Measurements from ENCODE around the gene TUBB.
"Not testable (repeated sequence)": the region's sequence is repeated elsewhere in the genome, so short reads cannot be mapped to it uniquely, and the experiment has no call there.

The TUBB gene

GRCh38 chr6:30716879-30717128 is 3.3 kb upstream of the TUBB start (continued):
- TF ChIP-seq TSHZ2 (CRISPR knock-in tag; IDR thresholded peaks at IDR 0.05) (no peak), ZC3H10 (CRISPR knock-in tag; IDR thresholded peaks at IDR 0.05) (no peak), ARNTL (CRISPR knock-in tag; IDR thresholded peaks at IDR 0.05; ENCODE audit: borderline replicate concordance, low read depth) (no peak)

DNA sequence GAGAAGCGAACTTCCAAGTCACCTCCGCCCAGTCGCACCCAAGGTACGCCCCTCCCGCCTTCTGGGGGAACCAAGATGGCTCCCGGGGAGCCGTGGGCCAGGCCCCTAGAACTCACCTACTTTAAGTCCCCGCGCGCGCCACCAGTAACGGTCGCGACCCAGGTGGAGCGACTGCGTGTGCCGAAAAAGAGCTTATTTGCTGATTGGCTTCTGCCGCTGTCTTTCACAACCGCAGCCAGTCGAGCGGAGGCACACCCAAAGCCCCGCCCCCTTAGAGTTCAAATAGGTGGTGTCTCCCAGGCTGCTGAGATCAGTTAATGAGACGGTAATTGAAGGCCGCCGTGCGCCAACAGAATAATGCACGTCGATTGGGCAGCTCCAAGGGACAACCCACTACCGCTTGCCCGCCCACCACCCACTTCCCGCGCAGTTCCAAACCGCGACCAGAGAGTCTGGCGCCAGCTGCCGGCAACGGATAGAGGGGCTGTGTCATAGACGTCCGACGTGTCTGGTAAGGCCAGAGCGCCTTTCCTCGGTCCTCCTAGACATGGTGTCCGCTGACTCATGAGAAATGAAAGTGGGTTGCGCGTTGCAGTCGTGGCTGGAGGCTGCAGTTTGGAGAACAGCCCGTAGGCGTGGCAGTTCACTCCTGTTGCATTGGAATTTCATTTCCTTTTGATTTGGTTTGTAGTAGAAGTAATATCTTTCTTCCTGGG is 2.9 kb upstream of the TUBB start, which contains the start of gene MDC1:
Gene MDC1 (minus strand): TSS at position 153 of the 716 bp plus-strand sequence. CDS start 2,106 bp downstream, outside the sequence.
- TF ChIP-seq GLIS3 (CRISPR knock-in tag; IDR thresholded peaks at IDR 0.05), result no peak
- 0 out of 2 replicates have a peak, but pooled peaks have one; percentile 16 for TF ChIP-seq TSHZ2 (CRISPR knock-in tag; IDR thresholded peaks at IDR 0.05)
- peak; percentile 82 for ATAC-seq

DNA sequence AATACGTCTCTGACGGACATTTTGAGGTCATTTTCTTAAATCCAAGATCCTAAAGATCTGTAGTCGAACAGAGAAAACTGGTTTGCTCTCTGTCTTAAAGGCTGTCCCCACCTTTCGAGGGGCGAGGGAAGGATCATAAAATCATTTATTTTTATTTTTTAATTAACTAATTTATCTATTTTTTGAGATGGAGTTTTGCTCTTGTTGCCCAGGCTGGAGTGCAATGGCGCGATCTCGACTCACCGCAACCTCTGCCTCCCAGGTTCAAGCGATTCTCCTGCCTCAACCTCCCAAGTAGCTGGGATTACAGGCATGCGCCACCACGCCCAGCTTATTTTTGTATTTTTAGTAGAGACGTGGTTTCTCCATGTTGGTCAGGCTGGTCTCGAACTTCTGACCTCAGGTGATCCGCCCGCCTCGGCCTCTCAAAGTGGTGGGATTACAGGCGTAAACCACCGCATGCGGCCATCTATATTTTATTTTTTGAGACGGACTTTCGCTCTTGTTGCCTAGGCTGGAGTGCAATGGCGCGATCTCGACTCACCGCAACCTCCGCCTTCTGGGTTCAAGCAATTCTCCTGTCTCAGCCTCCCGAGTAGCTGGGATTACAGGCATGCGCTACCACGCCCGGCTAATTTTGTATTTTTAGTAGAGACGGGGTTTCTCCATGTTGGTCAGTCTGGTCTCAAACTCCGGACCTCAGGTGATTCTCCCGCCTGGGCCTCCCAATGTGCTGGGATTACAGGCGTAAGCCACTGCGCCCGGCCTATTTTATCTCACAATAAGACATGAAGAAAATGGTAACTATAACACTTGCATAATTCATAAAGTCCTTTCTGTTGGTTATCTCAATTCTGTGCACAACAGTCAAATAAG is 2.1 kb upstream of the TUBB start:
- not testable (repeated sequence) for ATAC-seq

DNA sequence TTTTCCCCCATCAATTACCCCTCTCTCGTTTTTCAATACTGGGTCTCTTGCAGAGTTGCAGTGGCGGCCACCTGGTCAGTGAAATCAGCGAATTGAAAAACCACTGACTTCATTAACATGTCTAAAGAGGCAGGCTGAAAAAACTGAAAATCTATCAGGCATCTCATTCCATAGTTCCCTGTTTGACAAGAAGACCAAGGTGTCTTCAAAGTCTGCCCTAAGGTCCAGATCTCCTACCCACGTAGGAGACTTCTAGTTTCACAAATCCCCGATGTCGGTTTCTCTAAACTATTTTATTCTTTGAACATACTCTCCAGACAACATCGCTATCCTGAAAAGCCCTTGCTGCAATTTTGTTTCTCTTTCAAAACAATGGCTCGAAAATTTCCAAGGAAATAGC is 796 bp upstream of the TUBB start:
- no peak for ATAC-seq
- TF ChIP-seq ZNF8 (CRISPR knock-in tag; IDR thresholded peaks at IDR 0.05), result no peak
- TF ChIP-seq GLIS3 (CRISPR knock-in tag; IDR thresholded peaks at IDR 0.05), result no peak
- TF ChIP-seq ZFP3 (CRISPR knock-in tag; IDR thresholded peaks at IDR 0.05), result no peak
- no peak for TF ChIP-seq ZC3H10 (CRISPR knock-in tag; IDR thresholded peaks at IDR 0.05)
- no peak for TF ChIP-seq OSR1 (CRISPR knock-in tag; IDR thresholded peaks at IDR 0.05)
- no peak for TF ChIP-seq TSHZ2 (CRISPR knock-in tag; IDR thresholded peaks at IDR 0.05)
- TF ChIP-seq CSDC2 (CRISPR knock-in tag; IDR thresholded peaks at IDR 0.05), result no peak
- TF ChIP-seq PATZ1 (CRISPR knock-in tag; IDR thresholded peaks at IDR 0.05; ENCODE audit: borderline replicate concordance), result no peak
- no peak for TF ChIP-seq BACH2 (CRISPR knock-in tag; IDR thresholded peaks at IDR 0.05; ENCODE audit: borderline replicate concordance)
- no peak for TF ChIP-seq POU6F1 (CRISPR knock-in tag; IDR thresholded peaks at IDR 0.05; ENCODE audit: borderline replicate concordance, low read depth)
- no peak for TF ChIP-seq ARNTL (CRISPR knock-in tag; IDR thresholded peaks at IDR 0.05; ENCODE audit: borderline replicate concordance, low read depth)
- no peak for TF ChIP-seq ZNF565 (CRISPR knock-in tag; conservative IDR thresholded peaks at IDR 0.05; ENCODE audit: low read depth)
- TF ChIP-seq, protein P1, sequence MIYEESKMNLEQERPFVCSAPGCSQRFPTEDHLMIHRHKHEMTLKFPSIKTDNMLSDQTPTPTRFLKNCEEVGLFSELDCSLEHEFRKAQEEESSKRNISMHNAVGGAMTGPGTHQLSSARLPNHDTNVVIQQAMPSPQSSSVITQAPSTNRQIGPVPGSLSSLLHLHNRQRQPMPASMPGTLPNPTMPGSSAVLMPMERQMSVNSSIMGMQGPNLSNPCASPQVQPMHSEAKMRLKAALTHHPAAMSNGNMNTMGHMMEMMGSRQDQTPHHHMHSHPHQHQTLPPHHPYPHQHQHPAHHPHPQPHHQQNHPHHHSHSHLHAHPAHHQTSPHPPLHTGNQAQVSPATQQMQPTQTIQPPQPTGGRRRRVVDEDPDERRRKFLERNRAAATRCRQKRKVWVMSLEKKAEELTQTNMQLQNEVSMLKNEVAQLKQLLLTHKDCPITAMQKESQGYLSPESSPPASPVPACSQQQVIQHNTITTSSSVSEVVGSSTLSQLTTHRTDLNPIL (CRISPR knock-in tag; IDR thresholded peaks at IDR 0.05; ENCODE audit: low read depth), result no peak
- TF ChIP-seq ZFP30 (CRISPR knock-in tag; IDR thresholded peaks at IDR 0.05), result no peak
- TF ChIP-seq PPARA (CRISPR knock-in tag; IDR thresholded peaks at IDR 0.05; ENCODE audit: borderline replicate concordance), result no peak
- TF ChIP-seq ESRRG (CRISPR knock-in tag; IDR thresholded peaks at IDR 0.05), result no peak
- TF ChIP-seq, protein P2, sequence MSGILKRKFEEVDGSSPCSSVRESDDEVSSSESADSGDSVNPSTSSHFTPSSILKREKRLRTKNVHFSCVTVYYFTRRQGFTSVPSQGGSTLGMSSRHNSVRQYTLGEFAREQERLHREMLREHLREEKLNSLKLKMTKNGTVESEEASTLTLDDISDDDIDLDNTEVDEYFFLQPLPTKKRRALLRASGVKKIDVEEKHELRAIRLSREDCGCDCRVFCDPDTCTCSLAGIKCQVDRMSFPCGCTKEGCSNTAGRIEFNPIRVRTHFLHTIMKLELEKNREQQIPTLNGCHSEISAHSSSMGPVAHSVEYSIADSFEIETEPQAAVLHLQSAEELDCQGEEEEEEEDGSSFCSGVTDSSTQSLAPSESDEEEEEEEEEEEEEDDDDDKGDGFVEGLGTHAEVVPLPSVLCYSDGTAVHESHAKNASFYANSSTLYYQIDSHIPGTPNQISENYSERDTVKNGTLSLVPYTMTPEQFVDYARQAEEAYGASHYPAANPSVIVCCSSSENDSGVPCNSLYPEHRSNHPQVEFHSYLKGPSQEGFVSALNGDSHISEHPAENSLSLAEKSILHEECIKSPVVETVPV (CRISPR knock-in tag; IDR thresholded peaks at IDR 0.05), result no peak
- no peak for TF ChIP-seq RARB (CRISPR knock-in tag; IDR thresholded peaks at IDR 0.05)
